ENCODE results near the gene GRIN2A. TPM values are rescaled to one million over a fixed set of nuclear protein-coding genes. Genes with fewer than 3 reads are reported as not detected.

Gene GRIN2A
- total and polyA plus RNA-seq, 8 donors = 0.06 to 9.8 (median 0.86) TPM

DNA sequence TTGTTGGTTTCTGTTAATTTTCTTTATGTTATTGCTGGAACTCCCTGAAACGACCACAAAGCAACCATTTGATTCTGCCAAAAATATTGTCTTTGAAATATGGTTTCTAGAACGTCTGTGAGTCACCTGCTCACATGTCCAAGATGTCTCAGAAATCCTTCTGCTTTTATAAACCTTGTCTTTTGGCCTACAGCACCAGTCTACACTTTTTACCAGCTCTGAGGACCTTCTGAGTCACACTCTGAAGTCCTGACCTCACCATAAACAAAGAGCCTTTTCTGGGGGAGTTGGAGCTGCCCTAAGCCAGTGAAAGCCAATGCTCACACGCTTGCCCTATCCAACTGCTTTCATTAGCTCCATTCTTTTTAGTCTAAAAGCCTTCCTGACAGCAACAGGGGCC is 55.5 kb downstream of the GRIN2A start:
- no peaks in the 10 kb centered on the region for H3K36me3 ChIP-seq
- WGBS, 5 donors = 49 to 64% (median 57%) methylated on average over 3 of the region's 3 CpGs
- no peak for DNase-seq

DNA sequence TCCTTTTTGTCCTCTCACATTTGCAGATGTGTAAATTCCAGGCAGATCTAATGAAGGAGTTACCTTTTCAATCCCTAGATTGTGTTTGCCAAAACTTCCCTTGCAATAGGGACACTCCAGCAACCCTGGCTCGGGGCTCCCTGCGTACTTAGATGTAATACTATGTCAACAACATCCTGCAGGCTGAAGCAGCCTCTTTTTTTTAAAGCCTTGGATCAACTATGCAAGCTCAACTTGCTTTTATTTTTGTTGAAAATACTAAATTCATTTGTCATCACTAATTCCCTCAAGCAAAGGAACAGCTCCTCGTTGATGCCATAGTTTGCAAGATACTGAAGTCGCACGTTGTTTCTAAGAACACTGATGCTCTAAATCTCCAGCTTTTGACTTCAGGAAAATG is 59.1 kb downstream of the GRIN2A start:
- Histone ChIP-seq H3K4me1 (peaks cover 6 to 28% (median 19%) of the 10 kb centered on the region in 4 donors), H3K27ac (peak overlapping the region in 3 of 5 donors; percentile 38 to 70 (median 62)), H3K4me3 (no peak overlapping the region), H3K9me3 (no peaks in the 10 kb centered on the region), H3K27me3 (no peaks in the 10 kb centered on the region), H3K36me3 (no peaks in the 10 kb centered on the region)
- intact Hi-C loops (cut with DNase I; ENCODE audit: low total_unique reads) = no loop called here
- WGBS, 5 donors = 50 to 68% (median 62%) methylated on average over 5 of the region's 5 CpGs
- no peak for DNase-seq
- TF ChIP-seq POLR2A (IDR thresholded peaks at IDR 0.05) (no peak), POLR2AphosphoS5 (IDR thresholded peaks at IDR 0.05) (no peak), EP300 (IDR thresholded peaks at IDR 0.05) (no peak)
- TF ChIP-seq, protein P1, sequence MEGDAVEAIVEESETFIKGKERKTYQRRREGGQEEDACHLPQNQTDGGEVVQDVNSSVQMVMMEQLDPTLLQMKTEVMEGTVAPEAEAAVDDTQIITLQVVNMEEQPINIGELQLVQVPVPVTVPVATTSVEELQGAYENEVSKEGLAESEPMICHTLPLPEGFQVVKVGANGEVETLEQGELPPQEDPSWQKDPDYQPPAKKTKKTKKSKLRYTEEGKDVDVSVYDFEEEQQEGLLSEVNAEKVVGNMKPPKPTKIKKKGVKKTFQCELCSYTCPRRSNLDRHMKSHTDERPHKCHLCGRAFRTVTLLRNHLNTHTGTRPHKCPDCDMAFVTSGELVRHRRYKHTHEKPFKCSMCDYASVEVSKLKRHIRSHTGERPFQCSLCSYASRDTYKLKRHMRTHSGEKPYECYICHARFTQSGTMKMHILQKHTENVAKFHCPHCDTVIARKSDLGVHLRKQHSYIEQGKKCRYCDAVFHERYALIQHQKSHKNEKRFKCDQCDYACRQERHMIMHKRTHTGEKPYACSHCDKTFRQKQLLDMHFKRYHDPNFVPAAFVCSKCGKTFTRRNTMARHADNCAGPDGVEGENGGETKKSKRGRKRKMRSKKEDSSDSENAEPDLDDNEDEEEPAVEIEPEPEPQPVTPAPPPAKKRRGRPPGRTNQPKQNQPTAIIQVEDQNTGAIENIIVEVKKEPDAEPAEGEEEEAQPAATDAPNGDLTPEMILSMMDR (IDR thresholded peaks at IDR 0.05) = no peak

More for the DNA sequence above, 55.5 kb downstream of the GRIN2A start:
- intact Hi-C loops (cut with DNase I; ENCODE audit: low total_unique reads) = no loop called here
- H3K27ac ChIP-seq = peak overlapping the region in 2 of 5 donors; percentile 40 to 62
- no peak for TF ChIP-seq POLR2A (IDR thresholded peaks at IDR 0.05)
- TF ChIP-seq POLR2AphosphoS5 (IDR thresholded peaks at IDR 0.05) = peak in 2 of 3 donors; percentile 23 to 34
- TF ChIP-seq, protein P1 (IDR thresholded peaks at IDR 0.05) = no peak
- no peaks in the 10 kb centered on the region for H3K9me3 ChIP-seq
- H3K4me1 ChIP-seq = peaks cover 6 to 26% (median 13%) of the 10 kb centered on the region in 4 donors
- H3K4me3 ChIP-seq = no peak overlapping the region
- H3K27me3 ChIP-seq = no peaks in the 10 kb centered on the region

DNA sequence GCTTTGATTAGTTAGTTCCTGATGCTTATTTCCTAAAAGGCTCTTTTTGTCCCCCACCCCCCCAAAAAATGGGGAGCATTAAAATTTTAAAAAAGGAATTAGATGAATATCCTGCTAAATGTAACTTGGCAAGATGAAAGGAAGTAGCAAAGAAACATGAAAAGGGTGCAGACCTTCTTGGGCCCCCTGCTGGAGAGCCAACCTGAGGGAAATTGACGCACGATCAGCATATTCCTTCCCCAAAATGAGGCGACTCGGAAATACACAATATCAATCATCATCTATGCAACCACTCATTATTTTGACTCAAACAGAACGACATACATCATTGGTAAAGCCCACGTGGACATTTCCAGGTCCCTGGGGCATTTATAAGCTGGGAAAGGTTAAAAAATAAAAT is 59.7 kb downstream of the GRIN2A start:
- intact Hi-C loops (cut with DNase I; ENCODE audit: low total_unique reads) = no loop called here
- WGBS, 5 donors = 20 to 35% (median 28%) methylated on average over 6 of the region's 6 CpGs

DNA sequence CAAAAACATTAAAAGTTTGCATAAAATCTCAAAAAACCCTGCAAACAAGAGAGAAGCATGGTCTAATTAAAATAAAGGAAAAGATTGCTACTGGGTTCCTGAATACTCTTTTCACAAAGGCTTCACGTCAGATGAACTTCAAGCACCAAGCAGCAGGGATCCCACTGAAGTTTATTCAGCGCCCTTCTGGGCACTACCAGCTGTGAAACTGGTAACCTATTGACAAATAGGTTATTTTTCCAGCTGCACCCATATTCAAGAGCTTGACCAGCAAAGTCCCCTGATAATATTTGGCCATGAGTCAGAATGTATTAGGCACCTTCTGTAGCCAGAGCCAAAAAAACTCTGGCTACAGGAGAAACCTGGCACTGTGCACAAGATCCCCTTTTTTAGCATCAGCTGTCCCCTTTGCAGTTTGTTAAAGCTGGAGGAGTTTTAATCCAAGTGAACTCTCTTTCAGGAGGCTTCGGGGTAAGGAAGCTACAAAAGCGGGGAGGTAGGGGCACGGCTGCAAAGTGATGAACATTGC is 60.3 kb downstream of the GRIN2A start:
- Histone ChIP-seq H3K9me3 (no peaks in the 10 kb centered on the region), H3K27me3 (no peaks in the 10 kb centered on the region), H3K36me3 (no peaks in the 10 kb centered on the region), H3K4me3 (no peak overlapping the region), H3K4me1 (peaks cover 6 to 28% (median 19%) of the 10 kb centered on the region in 4 donors), H3K27ac (peak overlapping the region in 3 of 5 donors; percentile 38 to 70 (median 62))
- no peak for DNase-seq
- intact Hi-C loops (cut with DNase I; ENCODE audit: low total_unique reads) = no loop called here
- WGBS, 5 donors = 29 to 44% (median 33%) methylated on average over 5 of the region's 5 CpGs
- TF ChIP-seq POLR2A (IDR thresholded peaks at IDR 0.05) (no peak), EP300 (IDR thresholded peaks at IDR 0.05) (no peak), POLR2AphosphoS5 (IDR thresholded peaks at IDR 0.05) (no peak)
- TF ChIP-seq, protein P1 (IDR thresholded peaks at IDR 0.05) = no peak

More for the DNA sequence above, 59.7 kb downstream of the GRIN2A start:
- Histone ChIP-seq H3K27me3 (no peaks in the 10 kb centered on the region), H3K9me3 (no peaks in the 10 kb centered on the region), H3K4me3 (no peak overlapping the region), H3K36me3 (no peaks in the 10 kb centered on the region), H3K27ac (peak overlapping the region in 3 of 5 donors; percentile 38 to 70 (median 62)), H3K4me1 (peaks cover 6 to 28% (median 19%) of the 10 kb centered on the region in 4 donors)
- DNase-seq = peak in 1 of 2 donors; percentile 41
- TF ChIP-seq, protein P1 (IDR thresholded peaks at IDR 0.05) = peak in 2 of 7 experiments; percentile 12 to 13
- TF ChIP-seq POLR2A (IDR thresholded peaks at IDR 0.05) (no peak), POLR2AphosphoS5 (IDR thresholded peaks at IDR 0.05) (no peak), EP300 (IDR thresholded peaks at IDR 0.05) (no peak)
